Ovary (tissue), 9 donors: ENCODE data around the gene HOPX. TPM values are rescaled to one million over a fixed set of nuclear protein-coding genes. Genes with fewer than 3 reads are reported as not detected.

Experiments used
- DNase-seq, 5 donors: peaks; one replicate each; pipeline ENCODE4 v3.0.0-alpha.2; 2019 to 2020
- H3K27ac ChIP-seq, 2 donors: fragments of 200-600 bp; one replicate each; pipeline versions ENCODE4 v1.5.1 to v1.8.0; 2019 to 2022
- H3K27me3 ChIP-seq: fragments of 200-600 bp; one replicate; pipeline ENCODE4 v1.8.0; 2022
- H3K36me3 ChIP-seq: fragments of 200-600 bp; sonication (generic); one replicate; pipeline ENCODE4 v1.5.1; 2019
- H3K4me1 ChIP-seq: one replicate; pipeline ENCODE4 v1.8.1; 2013; ENCODE audit warnings: mild to moderate bottlenecking, moderate library complexity; ENCODE audit not compliant: insufficient read depth
- H3K4me3 ChIP-seq: fragments of 200-600 bp; sonication (generic); one replicate; pipeline ENCODE4 v1.5.1; 2017
- H3K9me3 ChIP-seq, 2 donors: fragments of 200-600 bp in 1 of 2; sonication (generic) in 1 of 2; one replicate each; pipeline versions ENCODE4 v1.5.1 to v1.8.1; 2013 to 2019; ENCODE audit warnings: mild to moderate bottlenecking in 1 of 2, moderate library complexity in 1 of 2
- CTCF ChIP-seq, 3 donors: fragments of 450-650 bp in 2 of 3; fragments of 200-600 bp in 1 of 3; IDR thresholded peaks; one replicate each; pipeline versions ENCODE4 v1.5.1 to v1.8.0; 2016 to 2022; ENCODE audit warnings: antibody characterized with exemption in 3 of 3, mild to moderate bottlenecking in 1 of 3
- EP300 ChIP-seq: sonication (generic); formaldehyde crosslinking; IDR thresholded peaks from one replicate; pipeline ENCODE4 v1.6.1; 2017; ENCODE audit warnings: antibody characterized with exemption
- POLR2A ChIP-seq: fragments of 450-650 bp; IDR thresholded peaks from one replicate; pipeline ENCODE4 v1.6.1; 2017; ENCODE audit warnings: antibody characterized with exemption, mild to moderate bottlenecking, moderate library complexity
- whole genome bisulfite sequencing, 3 donors: extraction: QIAGEN DNeasy Blood & Tissue Kit in 1 of 3; methylation state at CpG; one replicate each; pipeline versions ENCODE4 v1.1.5 to v1.1.7; 2013 to 2017; 5-methylcytosine and 5-hydroxymethylcytosine counted together
- intact Hi-C, 4 donors: fragments of 100-400 bp; cut with DNase I; formaldehyde crosslinking; loops; one replicate each; pipeline versions ENCODE4 v1.11.0 to v1.15.1; 2022 to 2023
- polyA plus RNA-seq, 2 donors: library from polyadenylated mRNA; stranded (reverse); fragments of 200-250 nt in 1 of 2; fragments of 350-450 nt in 1 of 2; fragmentation: Illumina TruSeq in 1 of 2; extraction: RNeasy Lipid Tissue Mini Kit (QIAGEN cat#74804) in 1 of 2; gene quantifications; one replicate each; pipeline ENCODE4 v1.2.3, GENCODE V29; 2013 to 2014
- total RNA-seq, 7 donors: library from RNA; depleted of rRNA in 2 of 7; stranded (reverse); fragments of >200 nt in 2 of 7; fragmentation: NEBNext Ultra II Directional in 3 of 7; extraction: Animal tissue kit (Norgen Biotek cat#: 25700) in 3 of 7; gene quantifications; one replicate each; pipeline versions ENCODE4 v1.1.0 to v1.2.4, GENCODE V29; 2016 to 2023
- donor health status: DM: no; HTN: no; CAD: no; lungs with moderate emphysema.
- donor health status: DM: no; HTN: no; CAD: no.
- donor health status: Bipolar disorder and iron deficiency.
- donor health status: DM: yes; HTN: yes; CAD: no.
- donor health status: DM: no; HTN: no; CAD: no.
- donor health status: DM: yes; HTN: yes; CAD: no.

Gene HOPX
- total and polyA plus RNA-seq, 9 donors, result 2.1 to 22.2 (median 8.8) TPM

- intact Hi-C loops, result no loop called here
- no peak for DNase-seq
- 87 to 93% (median 89%) methylated on average over 3 of the region's 3 CpGs for WGBS, 3 donors
Observed at GRCh38 chr4:56662782-56663468, 18.2 kb downstream of the HOPX start.

GRCh38 chr4:56659946-56660345 is 21.1 kb downstream of the HOPX start:
- intact Hi-C loops, result no loop called here
- TF ChIP-seq POLR2A (no peak), EP300 (no peak), CTCF (IDR thresholded peaks at IDR 0.05) (no peak)
- WGBS, 3 donors, result 85 to 94% (median 89%) methylated on average over 1 of the region's 1 CpG
- H3K36me3 ChIP-seq, result no peaks in the 10 kb centered on the region
- H3K27ac ChIP-seq, result no peak overlapping the region
- no peaks in the 10 kb centered on the region for H3K4me1 ChIP-seq
- H3K9me3 ChIP-seq, result no peaks in the 10 kb centered on the region
- no peak for DNase-seq
- no peak overlapping the region for H3K4me3 ChIP-seq
- H3K27me3 ChIP-seq, result peaks cover 2% of the 10 kb centered on the region

More at GRCh38 chr4:56662782-56663468, 18.2 kb downstream of the HOPX start:
- no peak overlapping the region for H3K4me3 ChIP-seq
- H3K36me3 ChIP-seq, result no peaks in the 10 kb centered on the region
- no peaks in the 10 kb centered on the region for H3K4me1 ChIP-seq
- no peak for TF ChIP-seq CTCF (IDR thresholded peaks at IDR 0.05)
- TF ChIP-seq EP300, result no peak
- TF ChIP-seq POLR2A, result no peak
- H3K27me3 ChIP-seq, result peaks cover 2% of the 10 kb centered on the region
- H3K27ac ChIP-seq, result no peak overlapping the region
- H3K9me3 ChIP-seq, result no peaks in the 10 kb centered on the region

- no peak overlapping the region for H3K4me3 ChIP-seq
- TF ChIP-seq POLR2A (no peak), CTCF (IDR thresholded peaks at IDR 0.05) (no peak), EP300 (no peak)
- 4 to 14% (median 6%) methylated on average over 3 of the region's 3 CpGs for WGBS, 3 donors
- H3K27me3 ChIP-seq, result peaks cover 2% of the 10 kb centered on the region
- intact Hi-C loops, result no loop called here
- H3K36me3 ChIP-seq, result no peaks in the 10 kb centered on the region
- H3K27ac ChIP-seq, result no peak overlapping the region
- H3K9me3 ChIP-seq, result no peaks in the 10 kb centered on the region
- H3K4me1 ChIP-seq, result peaks cover 3% of the 10 kb centered on the region
- no peak for DNase-seq
Observed at GRCh38 chr4:56658528-56658927, 22.6 kb downstream of the HOPX start.

GRCh38 chr4:56657818-56658217 is 23.3 kb downstream of the HOPX start:
- WGBS, 3 donors, result 33 to 45% (median 34%) methylated on average over 4 of the region's 4 CpGs

More at GRCh38 chr4:56657818-56658217, 23.3 kb downstream of the HOPX start:
- H3K4me1 ChIP-seq, result peaks cover 5% of the 10 kb centered on the region
- TF ChIP-seq CTCF (IDR thresholded peaks at IDR 0.05) (no peak), EP300 (no peak), POLR2A (no peak)
- DNase-seq, result no peak
- no peaks in the 10 kb centered on the region for H3K9me3 ChIP-seq
- peaks cover 2% of the 10 kb centered on the region for H3K27me3 ChIP-seq
- H3K4me3 ChIP-seq, result no peak overlapping the region
- no peak overlapping the region for H3K27ac ChIP-seq
- intact Hi-C loops, result no loop called here
- H3K36me3 ChIP-seq, result no peaks in the 10 kb centered on the region
